IPS-15b (cell line): Measurements from ENCODE around the gene RPS6KA3.

Source experiments
- H3K27me3 ChIP-seq: one replicate; pipeline ENCODE4 v1.6.1; 2013; ENCODE audit warnings: low read length; ENCODE audit not compliant: control insufficient read depth, insufficient read depth
- H3K36me3 ChIP-seq: one replicate; pipeline ENCODE4 v1.6.1; 2013; ENCODE audit warnings: low read length; ENCODE audit not compliant: control insufficient read depth, insufficient read depth
- H3K4me1 ChIP-seq: one replicate; pipeline ENCODE4 v1.6.1; 2013; ENCODE audit warnings: mild to moderate bottlenecking, low read length; ENCODE audit not compliant: control insufficient read depth, insufficient read depth
- H3K4me3 ChIP-seq: one replicate; pipeline ENCODE4 v1.5.1; 2013; ENCODE audit warnings: low read depth, low read length
- H3K9ac ChIP-seq: one replicate; pipeline ENCODE4 v1.6.1; 2013; ENCODE audit warnings: low read depth, mild to moderate bottlenecking, low read length
- H3K9me3 ChIP-seq: one replicate; pipeline ENCODE4 v1.6.1; 2013; ENCODE audit warnings: mild to moderate bottlenecking, low read length; ENCODE audit not compliant: control insufficient read depth, insufficient read depth

The RPS6KA3 gene

GRCh38 chrX:20284444-20284843, 17.7 kb upstream of the RPS6KA3 start:
- H3K4me3 ChIP-seq: no peak overlapping the region
- H3K4me1 ChIP-seq: no peaks in the 10 kb centered on the region
- H3K27me3 ChIP-seq: no peaks in the 10 kb centered on the region
- H3K36me3 ChIP-seq: no peaks in the 10 kb centered on the region
- H3K9me3 ChIP-seq: peaks cover 5% of the 10 kb centered on the region
- H3K9ac ChIP-seq: no peak overlapping the region

- Histone ChIP-seq H3K4me3 (no peak overlapping the region), H3K9me3 (peaks cover 5% of the 10 kb centered on the region), H3K4me1 (no peaks in the 10 kb centered on the region), H3K9ac (no peak overlapping the region), H3K27me3 (no peaks in the 10 kb centered on the region), H3K36me3 (no peaks in the 10 kb centered on the region)
Measured at GRCh38 chrX:20280938-20281337, 14.2 kb upstream of the RPS6KA3 start.

- no peaks in the 10 kb centered on the region for H3K36me3 ChIP-seq
- H3K9me3 ChIP-seq: no peaks in the 10 kb centered on the region
- no peak overlapping the region for H3K4me3 ChIP-seq
- H3K27me3 ChIP-seq: peaks cover 27% of the 10 kb centered on the region
- H3K9ac ChIP-seq: no peak overlapping the region
- no peaks in the 10 kb centered on the region for H3K4me1 ChIP-seq
Measured at GRCh38 chrX:20274121-20274520, 7.4 kb upstream of the RPS6KA3 start.

- Histone ChIP-seq H3K4me3 (no peak overlapping the region), H3K36me3 (no peaks in the 10 kb centered on the region), H3K9ac (no peak overlapping the region), H3K4me1 (no peaks in the 10 kb centered on the region), H3K9me3 (no peaks in the 10 kb centered on the region), H3K27me3 (peaks cover 35% of the 10 kb centered on the region)
Measured at GRCh38 chrX:20271730-20272129, 5.0 kb upstream of the RPS6KA3 start.

- Histone ChIP-seq H3K36me3 (no peaks in the 10 kb centered on the region), H3K4me3 (no peak overlapping the region), H3K9me3 (no peaks in the 10 kb centered on the region), H3K27me3 (peaks cover 35% of the 10 kb centered on the region), H3K9ac (no peak overlapping the region), H3K4me1 (no peaks in the 10 kb centered on the region)
Measured at GRCh38 chrX:20271186-20271585, 4.5 kb upstream of the RPS6KA3 start.

- Histone ChIP-seq H3K27me3 (peaks cover 35% of the 10 kb centered on the region), H3K36me3 (no peaks in the 10 kb centered on the region), H3K4me3 (no peak overlapping the region), H3K9ac (no peak overlapping the region), H3K9me3 (no peaks in the 10 kb centered on the region), H3K4me1 (no peaks in the 10 kb centered on the region)
Measured at GRCh38 chrX:20270562-20270890, 3.8 kb upstream of the RPS6KA3 start.

- H3K9ac ChIP-seq: no peak overlapping the region
- H3K27me3 ChIP-seq: peaks cover 38% of the 10 kb centered on the region
- H3K36me3 ChIP-seq: no peaks in the 10 kb centered on the region
- no peaks in the 10 kb centered on the region for H3K4me1 ChIP-seq
- no peaks in the 10 kb centered on the region for H3K9me3 ChIP-seq
- H3K4me3 ChIP-seq: no peak overlapping the region
Measured at GRCh38 chrX:20269848-20270561, 3.3 kb upstream of the RPS6KA3 start.

GRCh38 chrX:20267931-20268701, 1.4 kb upstream of the RPS6KA3 start:
- H3K27me3 ChIP-seq: peaks cover 38% of the 10 kb centered on the region
- H3K9me3 ChIP-seq: no peaks in the 10 kb centered on the region
- no peak overlapping the region for H3K9ac ChIP-seq
- H3K36me3 ChIP-seq: no peaks in the 10 kb centered on the region
- H3K4me1 ChIP-seq: no peaks in the 10 kb centered on the region
- H3K4me3 ChIP-seq: peak overlapping the region; percentile 61

- Histone ChIP-seq H3K36me3 (no peaks in the 10 kb centered on the region), H3K9me3 (no peaks in the 10 kb centered on the region), H3K4me3 (peak overlapping the region; percentile 61), H3K9ac (no peak overlapping the region), H3K4me1 (no peaks in the 10 kb centered on the region), H3K27me3 (peaks cover 38% of the 10 kb centered on the region)
Measured at GRCh38 chrX:20267607-20267930, 860 bp upstream of the RPS6KA3 start.

- H3K27me3 ChIP-seq: peaks cover 29% of the 10 kb centered on the region
- H3K4me1 ChIP-seq: no peaks in the 10 kb centered on the region
- H3K36me3 ChIP-seq: no peaks in the 10 kb centered on the region
- peak overlapping the region; percentile 76 for H3K4me3 ChIP-seq
- no peaks in the 10 kb centered on the region for H3K9me3 ChIP-seq
- H3K9ac ChIP-seq: no peak overlapping the region
Measured at GRCh38 chrX:20265726-20266681, 705 bp downstream of the RPS6KA3 start.

- Histone ChIP-seq H3K9ac (no peak overlapping the region), H3K9me3 (no peaks in the 10 kb centered on the region), H3K36me3 (no peaks in the 10 kb centered on the region), H3K4me1 (no peaks in the 10 kb centered on the region), H3K27me3 (peaks cover 22% of the 10 kb centered on the region), H3K4me3 (peak overlapping the region; percentile 76)
Measured at GRCh38 chrX:20265221-20265725, 1.4 kb downstream of the RPS6KA3 start.
